HG03575 (cell line): ENCODE data around the gene CERKL.
A peak's percentile ranks its signal among the peaks of the same experiment; 100 is the strongest.

Experiments
- ATAC-seq: cut with Tn5 transposase; IDR thresholded peaks from one replicate; pipeline ENCODE4 v1.9.1; 2021; ENCODE audit not compliant: unreplicated experiment, insufficient number of reproducible peaks, low FRiP score; ENCODE audit errors: extremely low read depth

CERKL gene

DNA sequence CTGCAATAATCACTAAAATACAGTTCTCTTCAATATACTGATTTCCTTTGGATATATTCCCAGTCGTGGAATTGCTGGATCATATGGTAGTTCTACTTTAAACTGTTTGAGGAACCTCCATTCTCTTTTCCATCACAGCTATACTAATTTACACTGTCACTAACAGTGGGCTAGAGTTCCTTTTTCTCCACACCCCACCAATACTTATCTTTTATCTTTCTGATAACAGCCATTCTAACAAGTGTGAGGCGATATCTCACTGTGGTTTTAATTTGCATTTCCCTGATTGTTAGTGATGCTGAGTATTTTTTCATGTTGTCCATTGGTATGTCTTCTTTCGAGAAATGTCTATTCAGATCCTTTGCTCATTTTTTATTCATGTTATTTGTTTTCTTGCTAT, 68.4 kb downstream of the CERKL start:
- no peak for ATAC-seq

DNA sequence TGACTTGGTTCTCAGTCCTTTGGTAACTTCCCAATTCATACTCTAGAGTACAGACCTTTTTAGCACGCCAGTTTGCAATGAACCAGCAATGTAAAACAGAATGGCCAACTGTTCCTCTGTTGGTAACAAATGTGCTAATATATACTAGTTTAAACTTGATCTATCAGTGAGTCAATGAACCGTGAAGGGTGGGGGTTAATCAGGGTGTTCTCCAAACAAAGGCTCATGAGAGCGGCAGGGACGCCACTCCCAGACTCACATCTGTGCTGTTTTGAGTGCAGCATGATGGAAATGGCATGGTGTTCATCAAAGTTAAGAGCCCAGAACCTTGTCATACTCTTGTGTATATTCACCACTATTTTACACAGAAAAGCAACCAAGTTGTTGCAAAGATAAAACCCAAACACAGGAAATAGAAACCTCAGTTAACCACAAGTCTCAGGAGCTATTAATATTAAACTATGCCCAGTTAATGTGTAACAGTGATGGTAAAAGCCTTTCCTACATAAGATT, 70.3 kb downstream of the CERKL start:
- ATAC-seq, result peak; percentile 90

DNA sequence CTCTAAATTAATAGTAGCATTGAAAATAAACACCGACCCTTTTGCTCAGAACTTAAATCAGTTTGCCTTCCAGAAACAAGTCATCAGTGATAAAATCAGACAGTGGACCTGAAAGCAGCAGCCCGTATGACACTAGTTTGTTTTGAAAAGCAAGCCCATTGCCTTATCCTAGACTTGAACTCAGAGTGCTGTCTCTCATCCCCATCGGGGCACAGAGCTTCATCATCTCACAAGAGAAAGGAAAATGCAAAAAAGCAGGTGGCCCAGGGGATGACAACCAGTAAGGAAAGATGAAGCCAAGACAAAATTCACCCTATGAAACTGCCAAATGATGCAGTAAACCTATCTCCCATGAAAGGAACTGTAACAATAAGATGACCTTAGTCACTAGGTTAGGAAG, 71.2 kb downstream of the CERKL start:
- ATAC-seq, result no peak

- ATAC-seq, result no peak
Observed at GRCh38 chr2:181581534-181581933, 75.4 kb downstream of the CERKL start.

GRCh38 chr2:181578829-181579228, 78.1 kb downstream of the CERKL start:
- no peak for ATAC-seq

GRCh38 chr2:181576431-181576830, 80.5 kb downstream of the CERKL start:
- ATAC-seq, result no peak

DNA sequence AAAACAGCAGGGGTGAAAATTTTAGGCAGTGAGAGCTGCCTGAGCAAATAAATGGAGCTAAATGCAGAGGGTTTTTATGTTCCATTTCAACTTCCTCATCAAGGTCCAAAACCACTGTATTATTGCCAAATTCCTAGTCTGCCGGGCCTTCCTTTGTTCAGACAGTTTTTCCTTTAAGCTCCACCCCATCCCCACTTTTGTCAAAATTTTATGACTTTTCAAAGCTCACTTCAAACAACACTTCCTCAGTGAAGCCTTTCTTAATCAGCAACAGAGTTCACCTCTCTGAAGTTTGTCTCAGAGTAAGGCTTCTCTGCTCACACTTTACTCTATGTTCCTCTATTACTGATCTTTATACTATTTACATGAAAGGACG, 81.3 kb downstream of the CERKL start:
- no peak for ATAC-seq

GRCh38 chr2:181575024-181575649, 81.8 kb downstream of the CERKL start:
- no peak for ATAC-seq

DNA sequence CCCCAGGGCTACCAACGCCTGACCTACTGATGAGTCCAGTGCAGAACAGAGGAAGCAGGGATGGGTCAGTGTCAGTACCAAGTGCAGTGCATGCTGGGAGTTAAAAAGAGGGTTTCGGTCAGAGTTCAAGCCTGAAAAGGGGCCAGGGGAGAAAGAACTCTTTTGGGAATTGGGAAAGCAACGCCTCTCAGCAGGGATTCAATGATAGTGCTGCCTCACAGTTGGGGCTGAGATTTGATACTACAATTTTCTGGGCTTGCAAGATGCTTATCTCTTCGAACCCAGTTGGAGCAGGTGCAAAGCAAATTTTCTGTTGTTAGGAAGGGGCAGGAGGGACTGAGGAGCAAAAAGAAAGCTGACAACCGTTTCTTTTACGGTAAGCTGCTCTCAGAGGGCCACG, 82.6 kb downstream of the CERKL start:
- no peak for ATAC-seq

DNA sequence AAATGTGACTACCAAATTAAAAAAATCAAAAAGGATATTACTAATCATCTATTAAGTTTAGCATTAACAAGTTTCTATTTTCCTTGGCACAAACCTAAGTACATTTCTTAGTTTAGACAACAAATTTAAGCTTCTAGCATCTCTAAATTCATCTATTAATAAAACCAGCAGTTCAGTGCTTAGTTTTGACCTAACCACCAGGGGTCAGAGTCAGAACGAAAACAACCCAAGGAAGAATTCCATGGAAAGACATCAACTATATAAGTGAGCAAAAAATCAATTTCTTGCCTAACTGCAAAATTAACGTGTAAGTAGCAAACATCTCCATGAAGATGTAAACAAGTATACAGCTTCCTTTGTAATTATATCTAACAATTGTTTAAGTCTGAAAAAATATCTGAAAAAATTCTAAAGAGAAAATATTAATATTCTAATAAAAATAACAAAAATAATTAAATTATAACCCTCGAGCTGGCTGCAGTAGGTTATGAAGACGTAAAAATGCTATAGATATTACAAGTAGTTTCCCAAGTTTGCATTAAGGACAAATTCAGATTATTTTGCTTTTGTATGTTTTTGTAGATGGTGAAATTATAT, 83.7 kb downstream of the CERKL start:
- ATAC-seq, result no peak

DNA sequence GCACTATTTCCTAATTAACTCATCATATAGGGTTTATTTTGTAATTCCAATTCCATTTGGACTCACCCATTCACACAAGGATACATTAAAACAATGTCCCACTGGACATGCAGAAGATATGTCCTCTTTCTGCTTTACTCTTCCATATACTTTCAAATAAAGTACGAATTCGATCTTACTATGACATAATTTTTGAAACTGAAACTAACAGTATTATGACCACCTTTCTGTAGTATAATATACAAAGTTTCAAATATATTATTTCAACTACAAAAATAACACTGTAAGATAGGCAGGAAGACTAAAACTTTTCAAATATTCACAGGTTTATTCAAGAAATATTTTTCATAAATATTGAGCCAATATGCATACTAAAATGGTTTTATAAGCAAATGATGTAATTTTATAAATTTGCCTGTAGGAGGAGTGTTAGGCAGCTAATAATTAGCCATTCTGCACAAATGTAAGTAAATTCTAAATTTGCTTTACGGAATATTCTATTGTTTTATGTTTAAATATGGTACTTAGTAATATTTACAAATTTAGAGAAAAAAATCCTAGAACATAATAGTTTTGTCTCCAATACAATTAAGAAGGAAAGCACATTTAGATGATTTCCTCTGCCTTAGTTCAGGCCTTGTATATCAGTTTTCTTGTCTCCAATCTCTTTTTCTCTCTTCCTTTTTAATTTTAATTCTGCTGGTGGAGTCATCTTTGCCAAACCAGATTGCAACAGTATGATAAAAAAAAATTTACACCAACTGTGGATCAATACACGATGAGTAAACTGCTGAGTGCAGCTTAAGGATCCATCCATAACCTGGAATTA, 85.9 kb downstream of the CERKL start:
- no peak for ATAC-seq

GRCh38 chr2:181570059-181570458, 86.8 kb downstream of the CERKL start:
- no peak for ATAC-seq

DNA sequence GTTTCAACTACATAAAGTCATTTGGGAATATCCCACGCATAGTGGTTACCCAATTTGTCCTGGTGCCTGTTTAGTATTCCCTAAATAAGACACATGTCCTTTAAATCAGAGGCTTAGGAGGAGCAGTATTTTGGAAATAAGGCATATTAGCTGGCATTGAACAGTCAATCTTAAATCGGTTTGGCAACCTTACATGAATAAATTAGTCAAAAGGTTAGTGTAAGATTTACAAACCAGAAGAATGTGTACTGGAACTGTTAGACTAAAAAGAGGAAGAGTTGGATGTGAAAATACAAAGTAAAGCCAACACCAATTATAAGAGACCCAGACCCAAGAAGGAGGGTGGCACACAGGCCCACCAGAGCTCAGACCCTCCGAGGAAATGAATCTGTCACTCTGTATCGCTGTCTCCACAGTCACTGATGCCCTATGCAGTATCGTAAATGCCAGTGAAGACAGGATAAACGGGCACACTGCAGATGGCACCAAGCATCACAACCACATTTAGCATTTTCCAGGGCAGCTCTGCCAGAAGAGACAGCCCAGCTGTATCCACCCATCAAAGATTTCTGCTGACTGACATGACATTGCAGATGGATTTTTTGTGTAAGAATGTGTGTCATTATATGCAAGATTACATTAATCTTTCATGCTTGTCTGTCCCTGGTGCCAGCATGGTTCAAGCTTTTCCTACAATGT, 90.4 kb downstream of the CERKL start:
- ATAC-seq, result no peak

DNA sequence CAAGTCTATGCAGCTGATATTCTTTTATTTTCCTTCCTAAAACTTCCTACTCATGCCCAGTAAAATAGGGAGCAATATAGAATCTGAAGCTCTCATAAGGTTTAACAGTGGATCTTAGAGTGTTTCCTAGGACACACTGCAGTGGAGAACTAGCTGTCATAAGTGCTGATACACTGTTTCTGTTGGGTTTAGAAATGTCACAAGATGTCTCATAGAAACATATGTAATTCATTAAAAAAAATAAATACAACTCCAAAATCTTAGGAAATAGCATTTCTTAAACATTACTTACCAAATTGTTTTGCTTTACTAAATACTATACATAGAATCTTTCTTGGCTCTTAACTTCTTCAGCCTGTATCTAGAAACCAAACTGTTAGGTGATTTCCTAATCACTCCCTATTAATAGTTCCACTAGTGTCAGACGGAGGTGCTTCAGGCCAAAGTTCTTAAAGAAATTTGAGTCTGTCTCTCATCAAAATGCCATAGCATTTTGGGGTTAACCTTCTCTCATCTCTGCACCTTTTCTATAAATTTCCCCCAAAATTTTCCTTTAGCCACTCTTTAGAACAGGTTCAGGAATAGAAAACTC, 93.7 kb downstream of the CERKL start:
- no peak for ATAC-seq

- ATAC-seq, result no peak
Observed at GRCh38 chr2:181558371-181558770, 98.5 kb downstream of the CERKL start.

DNA sequence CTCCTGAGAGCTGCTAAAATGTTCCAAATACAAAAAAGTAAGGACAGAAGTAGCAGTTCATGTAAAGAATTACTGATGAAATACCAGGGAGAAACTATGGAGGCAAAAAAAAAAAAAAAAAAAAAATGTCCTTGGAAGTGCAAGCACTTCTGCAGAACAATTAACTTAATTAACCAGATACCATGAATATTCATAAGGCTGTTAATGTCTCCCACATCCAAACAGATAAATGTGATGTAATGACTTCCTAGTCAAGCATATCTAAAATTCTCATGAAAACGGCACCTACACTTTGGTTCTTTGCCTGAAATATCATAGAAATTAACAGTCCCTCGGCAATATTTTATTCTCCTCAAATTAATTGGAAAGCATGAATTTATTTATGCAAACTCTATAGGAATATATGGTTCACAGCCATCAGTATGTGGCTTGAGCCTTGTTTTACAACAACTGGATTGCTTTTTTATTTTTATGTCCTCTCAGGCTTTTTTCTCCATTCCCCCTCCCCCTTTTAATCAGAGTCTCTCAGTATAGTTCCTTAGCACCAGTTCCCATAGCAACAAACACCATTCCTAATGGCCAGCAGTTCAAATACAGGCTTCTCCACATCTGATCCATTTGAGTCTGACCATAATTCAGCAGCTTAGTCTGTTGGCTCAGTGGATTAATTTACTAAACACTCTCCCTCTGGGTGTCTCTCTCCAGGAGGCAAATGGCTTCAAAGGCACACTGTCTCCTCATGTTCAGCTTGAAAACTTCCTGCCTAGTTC, 102.7 kb downstream of the CERKL start:
- no peak for ATAC-seq

- ATAC-seq, result no peak
Observed at GRCh38 chr2:181553244-181553643, 103.7 kb downstream of the CERKL start.

DNA sequence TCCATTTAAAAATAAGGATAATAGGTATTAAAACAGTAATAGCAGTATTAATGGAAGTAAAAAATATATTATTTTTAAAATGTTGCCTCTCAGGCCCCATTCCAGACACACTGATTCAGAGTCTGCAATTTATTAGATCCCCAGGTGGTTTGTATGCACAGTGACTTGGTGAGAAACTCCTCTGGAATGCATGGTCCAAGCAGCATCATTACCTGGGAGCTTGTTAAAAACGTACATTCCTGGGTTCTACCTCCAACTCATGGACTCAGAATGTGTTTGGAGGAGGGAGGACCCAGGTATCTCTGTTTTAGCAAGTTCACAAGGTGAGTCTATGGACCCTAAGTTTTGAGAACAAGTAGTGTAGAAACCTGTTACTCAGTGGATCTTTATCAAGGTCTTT, 104.1 kb downstream of the CERKL start:
- ATAC-seq, result no peak

GRCh38 chr2:181546086-181546485, 110.8 kb downstream of the CERKL start:
- ATAC-seq, result no peak
